K562 (cell line): Measurements from ENCODE around the gene VSNL1. TPM values are rescaled to one million over a fixed set of nuclear protein-coding genes. Genes with fewer than 3 reads are reported as not detected.

Source experiments
- ATAC-seq: fragments of 200-7000 bp; cut with Tn5 transposase; 3 replicates; pipeline ENCODE4 v1.9.1; 2020; ENCODE audit warnings: moderate library complexity
- BruUV-seq: library from RNA; stranded (reverse); fragments of 400-500 nt; replicated peaks from 2 replicates; lab custom pipeline; 2021; lab: Mats Ljungman, UMichigan
- CTCF ChIA-PET: fragments of 300-600 bp; formaldehyde crosslinking; extraction: SDS; loops from one replicate; lab custom pipeline; 2021; ENCODE audit warnings: low intra/inter-chr PET ratio; lab: Yijun Ruan, JAX
- POLR2A ChIA-PET: fragments of 300-600, 350-650 bp; sonication (Branson Sonifier 250); formaldehyde crosslinking; extraction: SDS; loops from one replicate; lab custom pipeline; 2021; ENCODE audit warnings: antibody characterized with exemption, inconsistent platforms; lab: Yijun Ruan, JAX
- DNase-seq, 4 experiments: peaks; one replicate each; pipeline versions ENCODE4 v3.0.0 to v3.0.0-alpha.2; 2011 to 2018; ENCODE audit warnings: low spot score in 3 of 4, mixed read lengths in 3 of 4; ENCODE audit errors: extremely low read depth in 1 of 4
- FAIRE-seq: peaks from 2 replicates; lab custom pipeline; 2011; peaks lifted over from hg19 to GRCh38; lab: Jason Lieb, UNC
- H2AFZ ChIP-seq: 2 replicates; pipeline ENCODE4 v1.6.0; 2011; ENCODE audit warnings: low read depth, low read length, control low read depth, inconsistent platforms
- H3K27ac ChIP-seq: fragments of 200-600 bp; 3 replicates; pipeline ENCODE4 v1.8.0; 2011; ENCODE audit warnings: low read depth, mild to moderate bottlenecking, control low read depth, inconsistent platforms, low read length, moderate library complexity, mixed read lengths; ENCODE audit errors: extremely low read depth
- H3K27me3 ChIP-seq, 2 experiments: fragments of 300-600 bp in 1 of 2; 2 replicates in 1 of 2; 3 replicates in 1 of 2; pipeline versions ENCODE4 v1.6.0 to v1.8.0; 2011; ENCODE audit warnings: inconsistent platforms in 2 of 2, low read length in 2 of 2, mild to moderate bottlenecking in 1 of 2, mixed read lengths in 1 of 2, moderate library complexity in 1 of 2; ENCODE audit not compliant: control insufficient read depth in 2 of 2, insufficient read depth in 2 of 2
- H3K36me3 ChIP-seq: fragments of 300-600 bp; 3 replicates; pipeline ENCODE4 v1.8.0; 2011; ENCODE audit warnings: mild to moderate bottlenecking, low read length, inconsistent platforms; ENCODE audit not compliant: control insufficient read depth, insufficient read depth
- H3K4me1 ChIP-seq, 2 experiments: fragments of 200-600 bp in 1 of 2; replicated peaks in 1 of 2; 2 replicates in 1 of 2; 3 replicates in 1 of 2; pipeline versions ENCODE4 v1.5.1 to v1.8.0; 2011; ENCODE audit warnings: inconsistent platforms in 2 of 2, low read length in 2 of 2, mild to moderate bottlenecking in 1 of 2, mixed read lengths in 1 of 2, moderate library complexity in 1 of 2; ENCODE audit not compliant: control insufficient read depth in 2 of 2, insufficient read depth in 2 of 2
- H3K4me2 ChIP-seq: 2 replicates; pipeline ENCODE4 v1.6.1; 2011; ENCODE audit warnings: low read length, control low read depth, inconsistent platforms, mixed read lengths; ENCODE audit not compliant: insufficient read depth
- H3K4me3 ChIP-seq: fragments of 200-600 bp; sonication (generic), shearing (Covaris generic); 2 replicates; pipeline ENCODE4 v1.5.1; 2016; ENCODE audit warnings: control low read depth, inconsistent platforms
- H3K79me2 ChIP-seq: fragments of 200-600 bp; 3 replicates; pipeline ENCODE4 v1.8.0; 2011; ENCODE audit warnings: low read length, inconsistent platforms; ENCODE audit not compliant: control insufficient read depth, insufficient read depth
- H3K9ac ChIP-seq, 2 experiments: 2 replicates each; pipeline versions ENCODE4 v1.6.0 to v1.6.1; 2011; ENCODE audit warnings: low read depth in 2 of 2, low read length in 2 of 2, control low read depth in 1 of 2, inconsistent platforms in 1 of 2, mild to moderate bottlenecking in 1 of 2, mixed read lengths in 1 of 2; ENCODE audit not compliant: insufficient read depth in 1 of 2
- H3K9me1 ChIP-seq: one replicate; pipeline ENCODE4 v1.6.0; 2011; ENCODE audit warnings: inconsistent platforms, mild to moderate bottlenecking, low read length, moderate library complexity; ENCODE audit not compliant: control insufficient read depth, insufficient read depth
- H3K9me3 ChIP-seq: replicated peaks from 2 replicates; pipeline ENCODE4 v1.5.1; 2011; ENCODE audit warnings: low read depth, low read length, inconsistent platforms; ENCODE audit not compliant: control insufficient read depth, insufficient read depth
- H4K20me1 ChIP-seq: replicated peaks from 2 replicates; pipeline ENCODE4 v1.6.1; 2011; ENCODE audit warnings: low read length, inconsistent platforms, mixed read lengths; ENCODE audit not compliant: control insufficient read depth, insufficient read depth
- ARID3A ChIP-seq: IDR thresholded peaks from 2 replicates; pipeline ENCODE4 v1.6.1; 2012; ENCODE audit warnings: low read depth, low read length, improper control_type of control experiment, borderline replicate concordance
- ARID4B ChIP-seq: sonication (generic); formaldehyde crosslinking; IDR thresholded peaks from 2 replicates; pipeline ENCODE4 v1.8.0; 2022; ENCODE audit warnings: mild to moderate bottlenecking, missing genetic modification reagents
- BCOR ChIP-seq: fragments of 450-650 bp; IDR thresholded peaks from 2 replicates; pipeline ENCODE4 v1.6.1; 2016
- DNMT1 ChIP-seq: fragments of 450-650 bp; IDR thresholded peaks from 2 replicates; pipeline ENCODE4 v1.6.1; 2016; ENCODE audit warnings: antibody characterized with exemption, mild to moderate bottlenecking
- FOXM1 ChIP-seq, 2 experiments: fragments of 450-650 bp in 1 of 2; sonication (generic) in 1 of 2; formaldehyde crosslinking in 1 of 2; IDR thresholded peaks; 2 replicates each; pipeline versions ENCODE4 v1.6.1 to v1.9.0; 2017 to 2022; ENCODE audit warnings: low read depth in 2 of 2, mild to moderate bottlenecking in 2 of 2, missing genetic modification reagents in 1 of 2, moderate library complexity in 1 of 2
- L3MBTL2 ChIP-seq: fragments of 450-650 bp; IDR thresholded peaks from 2 replicates; pipeline ENCODE4 v1.6.1; 2016; ENCODE audit warnings: mild to moderate bottlenecking, moderate library complexity
- NR0B1 ChIP-seq: fragments of 450-650 bp; IDR thresholded peaks from one replicate; pipeline ENCODE4 v1.6.1; 2018; ENCODE audit warnings: mild to moderate bottlenecking, moderate library complexity; ENCODE audit not compliant: partially characterized antibody
- RAD51 ChIP-seq: fragments of 450-650 bp; IDR thresholded peaks from 2 replicates; pipeline ENCODE4 v1.7.1; 2016; ENCODE audit warnings: low read depth, mild to moderate bottlenecking, borderline replicate concordance
- STAT5A ChIP-seq: IDR thresholded peaks from 2 replicates; pipeline ENCODE4 v1.6.1; 2012; ENCODE audit warnings: low read length, inconsistent platforms, borderline replicate concordance
- TCFL5 ChIP-seq: fragments of 250-450 bp; sonication (Bioruptor Pico); conservative IDR thresholded peaks from 2 replicates; pipeline ENCODE4 v1.6.1; 2021; ENCODE audit warnings: mild to moderate bottlenecking, moderate library complexity, matching md5 sums
- ZNF165 ChIP-seq: fragments of 250-450 bp; sonication (Bioruptor Pico); IDR thresholded peaks from 2 replicates; pipeline ENCODE4 v1.4.0; 2020; ENCODE audit warnings: borderline replicate concordance
- ZNF232 ChIP-seq: sonication (generic); formaldehyde crosslinking; IDR thresholded peaks from 2 replicates; pipeline ENCODE4 v1.8.0; 2022; ENCODE audit warnings: mild to moderate bottlenecking, missing genetic modification reagents
- ZNF280A ChIP-seq: fragments of 450-650 bp; IDR thresholded peaks from 2 replicates; pipeline ENCODE4 v1.6.1; 2018; ENCODE audit warnings: mild to moderate bottlenecking, low read depth; ENCODE audit not compliant: partially characterized antibody
- ZNF436 ChIP-seq: fragments of 250-450, 450-650 bp; sonication (Bioruptor Pico); formaldehyde crosslinking; IDR thresholded peaks from 2 replicates; pipeline ENCODE4 v1.7.0; 2020; ENCODE audit warnings: mild to moderate bottlenecking
- WGBS: fragments of 100-300 bp; shearing (Covaris generic); methylation state at CpG from one replicate; pipeline ENCODE4 v1.1.6; 2016; ENCODE audit warnings: low coverage, mixed read lengths; ENCODE audit not compliant: insufficient coverage; ENCODE audit errors: missing lambda C conversion rate; 5-methylcytosine and 5-hydroxymethylcytosine counted together
- in situ Hi-C: fragments of 300-500 bp; cut with MboI; formaldehyde crosslinking; loops from 4 replicates; pipeline ENCODE4 v1.15.0; 2018; ENCODE audit warnings: inconsistent platforms, mixed read lengths
- intact Hi-C: fragments of 100-400 bp; cut with micrococcal nuclease; formaldehyde crosslinking; loops from 2 replicates; pipeline ENCODE4 v1.14.2; 2022
- polyA plus RNA-seq, 8 experiments: library from polyadenylated mRNA; depleted of rRNA in 4 of 8; stranded (reverse) in 5 of 8; unstranded in 3 of 8; fragments of >200 nt; fragmentation: Nextera tagmentation in 2 of 8; fragmentation: Illumina TruSeq in 1 of 8; extraction: Ambion mirVana in 2 of 8; extraction: Trizol in 1 of 8; gene quantifications; 2 replicates each; pipeline versions ENCODE4 v1.2.1 to v1.2.3, GENCODE V29; 2011 to 2014; ENCODE audit warnings: inconsistent platforms in 1 of 8, missing spikeins in 1 of 8
- total RNA-seq, 7 experiments: library from RNA; depleted of rRNA in 6 of 7; stranded (reverse); fragments of >200 nt in 6 of 7; fragmentation: Illumina TruSeq in 2 of 7; extraction: Trizol in 2 of 7; gene quantifications; 2 replicates each; pipeline versions ENCODE4 v1.2.1 to v1.2.3, GENCODE V29; 2011 to 2021; ENCODE audit warnings: low replicate concordance in 1 of 7

Gene VSNL1
- total and polyA plus RNA-seq, 9 of the 15 experiments (the other 6 are each of a cell fraction or from before 2014, with no cell fraction given): 0.20 TPM; not detected in 8

DNA sequence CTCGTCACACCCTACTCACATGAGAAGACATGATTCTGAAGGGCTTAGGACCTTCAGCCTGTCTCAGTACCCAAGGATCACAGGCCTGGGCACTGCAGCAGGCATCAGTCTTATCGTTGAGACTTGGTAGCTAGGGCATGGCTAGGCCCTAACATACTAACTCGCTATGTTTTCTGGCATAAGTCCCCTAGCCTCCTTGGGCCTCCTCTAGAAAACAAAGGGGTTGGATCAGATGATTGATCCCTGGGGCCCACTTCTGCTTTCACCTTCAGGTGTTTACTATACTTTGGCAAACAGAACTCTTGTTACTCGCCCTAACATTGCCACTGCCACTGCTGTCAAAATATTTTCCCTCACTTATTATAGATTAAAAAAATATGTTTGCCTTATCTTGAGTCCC lies 44.2 kb downstream of the VSNL1 start:
- FAIRE-seq (no peak), DNase-seq (no peak), ATAC-seq (no peak)
- Histone ChIP-seq H3K4me1 (peaks cover 0 to 2% of the 10 kb centered on the region in 2 experiments; a peak in 2 of 5 replicates), H3K36me3 (no peaks in the 10 kb centered on the region), H3K27ac (no peak overlapping the region), H3K27me3 (0 out of 5 replicates have a peak, but pooled peaks cover 0 to 2% of the 10 kb centered on the region in 2 experiments), H4K20me1 (no peaks in the 10 kb centered on the region), H3K4me2 (no peak overlapping the region), H3K4me3 (no peak overlapping the region), H3K9me1 (no peaks in the 10 kb centered on the region), H3K9ac (no peak overlapping the region), H3K9me3 (no peaks in the 10 kb centered on the region), H2AFZ (no peak overlapping the region), H3K79me2 (no peaks in the 10 kb centered on the region)
- BruUV-seq: no TSS peak
- CTCF ChIA-PET: no interaction called here
- in situ Hi-C loops (no loop called here), intact Hi-C loops (no loop called here)
- WGBS: 6% methylated on average over 4 of the region's 4 CpGs
- POLR2A ChIA-PET: interaction anchor here (0.6 to 1.4 kb wide), 2 partner anchors 10 to 16 kb away, joined by 3 to 4 read pairs; no protein-coding TSS in a partner anchor
- no peak for TF ChIP-seq ZNF165 (CRISPR knock-in tag)
- TF ChIP-seq ZNF232 (CRISPR knock-in tag): no peak
- TF ChIP-seq L3MBTL2: no peak
- TF ChIP-seq DNMT1: no peak
- TF ChIP-seq STAT5A: no peak
- TF ChIP-seq BCOR: no peak
- TF ChIP-seq ZNF436 (CRISPR knock-in tag): no peak
- no peak for TF ChIP-seq FOXM1 (IDR thresholded peaks at IDR 0.05; ENCODE audit: low read depth)
- TF ChIP-seq FOXM1 (CRISPR knock-in tag; IDR thresholded peaks at IDR 0.05; ENCODE audit: low read depth): no peak
- no peak for TF ChIP-seq ARID4B (CRISPR knock-in tag)
- TF ChIP-seq ARID3A: no peak
- TF ChIP-seq RAD51: no peak
- no peak for TF ChIP-seq NR0B1
- no peak for TF ChIP-seq ZNF280A
- TF ChIP-seq TCFL5 (CRISPR knock-in tag): no peak
